Astrocyte (in vitro differentiated cells and primary cell): ENCODE data around the gene RASGRF2.

Experiments
- CTCF ChIP-seq: IDR thresholded peaks from 2 replicates; pipeline ENCODE4 v1.5.1; 2011; ENCODE audit warnings: low read depth, mild to moderate bottlenecking, inconsistent platforms, low read length, moderate library complexity; ENCODE audit not compliant: insufficient read depth
- EZH2 ChIP-seq: IDR thresholded peaks from 2 replicates; pipeline ENCODE4 v1.6.1; 2012; ENCODE audit warnings: mild to moderate bottlenecking, low read length, inconsistent platforms; ENCODE audit not compliant: insufficient read depth

GRCh38 chr5:81147011-81147885 lies 187.1 kb downstream of the RASGRF2 start:
- TF ChIP-seq CTCF (no peak), EZH2 (no peak)
